LNCAP (cell line): Measurements from ENCODE around the gene ELMO1.

Experiments
- CTCF ChIP-seq: fragments of 450-650 bp; IDR thresholded peaks from 2 replicates; pipeline ENCODE4 v1.5.1; 2017; ENCODE audit warnings: mild to moderate bottlenecking

The ELMO1 gene

GRCh38 chr7:36967387-36967786 lies 481.3 kb downstream of the ELMO1 start:
- peak; percentile 81 for TF ChIP-seq CTCF

- TF ChIP-seq CTCF: no peak
These were observed 482.0 kb downstream of the ELMO1 start for GRCh38 chr7:36966636-36967035.

- TF ChIP-seq CTCF: no peak
These were observed 482.6 kb downstream of the ELMO1 start for GRCh38 chr7:36966039-36966438.

GRCh38 chr7:36965625-36966024 lies 483.0 kb downstream of the ELMO1 start:
- TF ChIP-seq CTCF: no peak

DNA sequence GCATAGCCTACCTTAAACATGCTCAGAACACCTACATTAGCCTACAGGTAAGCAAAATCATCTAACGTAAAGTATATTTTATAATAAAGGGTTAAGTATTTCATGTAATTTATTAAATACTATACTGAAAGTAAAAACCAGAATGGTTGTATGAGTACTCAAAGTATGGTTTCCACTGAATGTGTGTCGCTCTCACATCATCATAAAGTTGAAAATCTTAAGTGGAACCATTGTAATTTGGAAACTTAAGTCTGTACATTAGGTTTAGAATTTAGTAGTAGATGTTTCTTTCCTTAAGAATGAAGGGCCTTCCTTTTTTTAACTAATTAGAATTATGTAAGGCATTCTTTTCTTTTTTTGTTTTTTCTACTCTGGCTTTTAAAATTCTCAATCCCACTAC lies 484.4 kb downstream of the ELMO1 start:
- TF ChIP-seq CTCF: no peak

- TF ChIP-seq CTCF: no peak
These were observed 486.3 kb downstream of the ELMO1 start for GRCh38 chr7:36962367-36962766.

DNA sequence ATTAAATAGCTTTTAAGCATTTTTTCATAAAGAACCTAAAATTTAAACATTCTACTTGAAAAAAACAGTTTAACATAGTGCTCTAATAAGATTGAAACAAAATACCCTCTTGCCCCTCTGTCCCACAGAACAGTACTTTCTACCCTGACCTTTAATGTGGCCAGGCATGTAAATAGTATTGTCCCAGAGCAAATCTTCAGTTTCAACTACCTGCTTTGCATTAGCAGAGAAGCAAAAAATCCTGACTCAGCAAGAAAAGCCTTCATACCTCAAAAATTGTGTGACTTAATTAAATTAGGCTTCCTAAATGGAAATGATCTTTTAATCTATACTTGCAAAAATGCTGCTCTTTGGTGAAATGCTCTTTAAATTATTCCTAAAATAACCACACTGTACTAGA lies 487.0 kb downstream of the ELMO1 start:
- TF ChIP-seq CTCF: no peak

DNA sequence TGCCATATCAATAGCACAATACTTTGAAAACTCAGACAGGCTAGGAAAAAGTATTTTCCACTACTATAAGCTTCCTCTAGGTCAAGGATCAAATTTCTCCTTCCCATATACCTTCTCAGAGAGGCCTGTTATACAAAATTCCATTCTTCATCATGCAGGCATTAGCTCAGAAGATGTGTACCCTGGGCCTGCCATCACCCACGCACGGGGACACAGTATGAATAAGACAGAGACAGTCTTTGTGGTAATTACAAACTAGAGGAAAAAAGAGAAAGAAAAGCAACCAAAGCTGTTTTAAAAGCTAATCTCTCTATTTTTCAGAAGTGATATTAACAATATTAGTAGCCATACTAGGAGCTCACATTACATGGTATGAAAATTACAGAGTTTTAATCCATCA lies 487.6 kb downstream of the ELMO1 start:
- TF ChIP-seq CTCF: no peak
